ENCODE results near the gene LIN7B. TPM values are rescaled to one million over a fixed set of nuclear protein-coding genes. Genes with fewer than 3 reads are reported as not detected.
A peak's percentile ranks its signal among the peaks of the same experiment; 100 is the strongest.

The LIN7B gene
- total and polyA plus RNA-seq, 2 of the 13 experiments (the other 11 are each of a cell fraction or from before 2014, with no cell fraction given) = 5.3 to 7.6 TPM

DNA sequence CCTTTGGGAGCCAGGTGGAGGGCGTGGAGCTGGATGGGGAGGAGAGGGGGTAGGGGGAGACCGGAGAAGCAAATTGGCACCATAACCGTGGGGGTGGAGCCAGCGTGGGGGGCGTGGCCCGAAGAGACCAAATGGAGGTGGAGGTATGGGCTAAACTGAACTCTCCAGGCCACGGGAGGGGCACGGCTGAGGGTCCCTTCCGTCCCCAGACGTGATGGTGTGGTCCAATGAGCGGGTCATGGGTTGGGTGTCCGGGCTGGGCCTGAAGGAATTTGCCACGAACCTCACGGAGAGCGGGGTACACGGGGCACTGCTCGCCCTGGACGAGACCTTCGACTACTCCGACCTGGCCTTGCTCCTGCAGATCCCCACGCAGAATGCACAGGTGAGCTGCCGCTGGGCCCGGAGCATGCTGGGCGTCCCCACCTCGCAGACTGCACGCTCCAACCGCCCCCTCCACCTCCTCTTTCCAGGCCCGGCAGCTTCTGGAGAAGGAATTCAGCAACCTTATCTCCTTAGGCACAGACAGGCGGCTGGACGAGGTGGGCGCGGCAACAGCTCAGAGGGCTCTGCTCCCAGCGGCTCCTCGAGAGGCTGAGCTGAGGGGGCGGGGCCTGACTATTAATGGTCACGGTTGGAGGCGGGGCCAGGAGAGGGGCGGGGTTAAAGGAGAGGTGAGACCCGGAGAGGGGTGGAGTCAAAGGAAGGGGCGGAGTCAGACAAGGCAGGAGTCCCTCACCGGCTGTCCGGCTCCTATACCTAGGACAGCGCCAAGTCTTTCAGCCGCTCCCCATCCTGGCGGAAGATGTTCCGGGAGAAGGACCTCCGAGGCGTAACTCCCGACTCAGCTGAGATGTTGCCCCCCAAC lies 34.8 kb downstream of the LIN7B start (continued):
- TF ChIP-seq NR0B2 (CRISPR knock-in tag; IDR thresholded peaks at IDR 0.05) (0 out of 2 replicates have a peak, but pooled peaks have one; percentile 9), PCBP1 (IDR thresholded peaks at IDR 0.05; ENCODE audit: borderline replicate concordance, low read depth, low read length) (0 out of 2 replicates have a peak, but pooled peaks have one; percentile 27), SP5 (CRISPR knock-in tag; IDR thresholded peaks at IDR 0.05; ENCODE audit: borderline replicate concordance, low read depth) (peak; percentile 28; the same call in 1 of the 2 replicates), KAT7 (CRISPR knock-in tag; IDR thresholded peaks at IDR 0.05; ENCODE audit: borderline replicate concordance) (no peak), ZFP90 (CRISPR knock-in tag; IDR thresholded peaks at IDR 0.05; ENCODE audit: borderline replicate concordance) (no peak), ZNF773 (CRISPR knock-in tag; IDR thresholded peaks at IDR 0.05; ENCODE audit: borderline replicate concordance) (no peak), CREB1 (IDR thresholded peaks at IDR 0.05) (0 out of 2 replicates have a peak, but pooled peaks have one; percentile 4), CREB1 (CRISPR knock-in tag; IDR thresholded peaks at IDR 0.05) (no peak), SRSF1 (optimal IDR thresholded peaks at IDR 0.05; ENCODE audit: low read depth, low read length) (peak; percentile 35), ZNF83 (CRISPR knock-in tag; IDR thresholded peaks at IDR 0.05; ENCODE audit: borderline replicate concordance) (no peak), ZNF501 (CRISPR knock-in tag; IDR thresholded peaks at IDR 0.05) (0 out of 2 replicates have a peak, but pooled peaks have one; percentile 1), CHCHD3 (CRISPR knock-in tag; IDR thresholded peaks at IDR 0.05) (0 out of 2 replicates have a peak, but pooled peaks have one; percentile 47), MAX (IDR thresholded peaks at IDR 0.05) (peak; percentile 45; the same call in 1 of the 2 replicates), ZNF607 (CRISPR knock-in tag; IDR thresholded peaks at IDR 0.05; ENCODE audit: borderline replicate concordance) (0 out of 2 replicates have a peak, but pooled peaks have one; percentile 54), ZC3H13 (CRISPR knock-in tag; IDR thresholded peaks at IDR 0.05) (peak; percentile 74; the same call in 1 of the 2 replicates), CEBPB (IDR thresholded peaks at IDR 0.05; ENCODE audit: borderline replicate concordance, low read depth, low read length) (no peak)
- TF ChIP-seq, protein P1, sequence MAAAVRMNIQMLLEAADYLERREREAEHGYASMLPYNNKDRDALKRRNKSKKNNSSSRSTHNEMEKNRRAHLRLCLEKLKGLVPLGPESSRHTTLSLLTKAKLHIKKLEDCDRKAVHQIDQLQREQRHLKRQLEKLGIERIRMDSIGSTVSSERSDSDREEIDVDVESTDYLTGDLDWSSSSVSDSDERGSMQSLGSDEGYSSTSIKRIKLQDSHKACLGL (CRISPR knock-in tag; IDR thresholded peaks at IDR 0.05) = 0 out of 2 replicates have a peak, but pooled peaks have one; percentile 47
- TF ChIP-seq, protein P2, sequence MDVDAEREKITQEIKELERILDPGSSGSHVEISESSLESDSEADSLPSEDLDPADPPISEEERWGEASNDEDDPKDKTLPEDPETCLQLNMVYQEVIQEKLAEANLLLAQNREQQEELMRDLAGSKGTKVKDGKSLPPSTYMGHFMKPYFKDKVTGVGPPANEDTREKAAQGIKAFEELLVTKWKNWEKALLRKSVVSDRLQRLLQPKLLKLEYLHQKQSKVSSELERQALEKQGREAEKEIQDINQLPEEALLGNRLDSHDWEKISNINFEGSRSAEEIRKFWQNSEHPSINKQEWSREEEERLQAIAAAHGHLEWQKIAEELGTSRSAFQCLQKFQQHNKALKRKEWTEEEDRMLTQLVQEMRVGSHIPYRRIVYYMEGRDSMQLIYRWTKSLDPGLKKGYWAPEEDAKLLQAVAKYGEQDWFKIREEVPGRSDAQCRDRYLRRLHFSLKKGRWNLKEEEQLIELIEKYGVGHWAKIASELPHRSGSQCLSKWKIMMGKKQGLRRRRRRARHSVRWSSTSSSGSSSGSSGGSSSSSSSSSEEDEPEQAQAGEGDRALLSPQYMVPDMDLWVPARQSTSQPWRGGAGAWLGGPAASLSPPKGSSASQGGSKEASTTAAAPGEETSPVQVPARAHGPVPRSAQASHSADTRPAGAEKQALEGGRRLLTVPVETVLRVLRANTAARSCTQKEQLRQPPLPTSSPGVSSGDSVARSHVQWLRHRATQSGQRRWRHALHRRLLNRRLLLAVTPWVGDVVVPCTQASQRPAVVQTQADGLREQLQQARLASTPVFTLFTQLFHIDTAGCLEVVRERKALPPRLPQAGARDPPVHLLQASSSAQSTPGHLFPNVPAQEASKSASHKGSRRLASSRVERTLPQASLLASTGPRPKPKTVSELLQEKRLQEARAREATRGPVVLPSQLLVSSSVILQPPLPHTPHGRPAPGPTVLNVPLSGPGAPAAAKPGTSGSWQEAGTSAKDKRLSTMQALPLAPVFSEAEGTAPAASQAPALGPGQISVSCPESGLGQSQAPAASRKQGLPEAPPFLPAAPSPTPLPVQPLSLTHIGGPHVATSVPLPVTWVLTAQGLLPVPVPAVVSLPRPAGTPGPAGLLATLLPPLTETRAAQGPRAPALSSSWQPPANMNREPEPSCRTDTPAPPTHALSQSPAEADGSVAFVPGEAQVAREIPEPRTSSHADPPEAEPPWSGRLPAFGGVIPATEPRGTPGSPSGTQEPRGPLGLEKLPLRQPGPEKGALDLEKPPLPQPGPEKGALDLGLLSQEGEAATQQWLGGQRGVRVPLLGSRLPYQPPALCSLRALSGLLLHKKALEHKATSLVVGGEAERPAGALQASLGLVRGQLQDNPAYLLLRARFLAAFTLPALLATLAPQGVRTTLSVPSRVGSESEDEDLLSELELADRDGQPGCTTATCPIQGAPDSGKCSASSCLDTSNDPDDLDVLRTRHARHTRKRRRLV (CRISPR knock-in tag; IDR thresholded peaks at IDR 0.05) = no peak

Measured in HepG2 (cell line).